ENCODE data around the gene CFAP61. TPM values are rescaled to one million over a fixed set of nuclear protein-coding genes. Genes with fewer than 3 reads are reported as not detected.

CFAP61 gene
- total and polyA plus RNA-seq, 10 donors = 0.06 to 0.17 TPM; not detected in 8

GRCh38 chr20:20407891-20408805 lies 355.8 kb downstream of the CFAP61 start:
- no peak overlapping the region for H3K27ac ChIP-seq
- no peaks in the 10 kb centered on the region for H3K4me1 ChIP-seq
- no peak for DNase-seq
- intact Hi-C loops (cut with DNase I; ENCODE audit: low total_unique reads) = no loop called here
- no peak overlapping the region for H3K4me3 ChIP-seq
- peaks cover 0 to 81% (median 8%) of the 10 kb centered on the region in 6 donors for H3K36me3 ChIP-seq
- no peaks in the 10 kb centered on the region for H3K27me3 ChIP-seq (replicated peaks in 1 of 7)
- WGBS, 5 donors = 73 to 81% (median 77%) methylated on average over 6 of the region's 6 CpGs
- H3K9me3 ChIP-seq = no peaks in the 10 kb centered on the region
- TF ChIP-seq POLR2AphosphoS5 (IDR thresholded peaks at IDR 0.05) = no peak
- no peak for TF ChIP-seq POLR2A (IDR thresholded peaks at IDR 0.05)
- no peak for TF ChIP-seq CTCF (IDR thresholded peaks at IDR 0.05 in 8 of 11, conservative IDR thresholded peaks at IDR 0.05 in 3 of 11)

- Histone ChIP-seq H3K9me3 (no peaks in the 10 kb centered on the region), H3K27me3 (replicated peaks in 1 of 7) (no peaks in the 10 kb centered on the region), H3K4me1 (no peaks in the 10 kb centered on the region), H3K4me3 (no peak overlapping the region), H3K36me3 (peaks cover 0 to 69% (median 8%) of the 10 kb centered on the region in 6 donors), H3K27ac (no peak overlapping the region)
- WGBS, 5 donors = 95 to 98% (median 97%) methylated on average over 3 to 4 of the region's 4 CpGs
- intact Hi-C loops (cut with DNase I; ENCODE audit: low total_unique reads) = no loop called here
- DNase-seq = no peak
- TF ChIP-seq POLR2A (IDR thresholded peaks at IDR 0.05) = no peak
- no peak for TF ChIP-seq POLR2AphosphoS5 (IDR thresholded peaks at IDR 0.05)
- TF ChIP-seq CTCF (IDR thresholded peaks at IDR 0.05 in 8 of 11, conservative IDR thresholded peaks at IDR 0.05 in 3 of 11) = no peak
Observed at GRCh38 chr20:20409331-20409730, 357.0 kb downstream of the CFAP61 start.

Small RNA genes within 50 kb of the gene (small RNA-seq; reads per million reads assigned to genes)
- 0 reads per million in 4 donors for gene RN7SL690P

Other genes starting within 250 kb of the CFAP61 start
- 10 to 100 TPM; 19.3 to 44.6 (median 30.8) TPM for gene NAA20, start 35.2 kb upstream of the CFAP61 start, total RNA-seq
- gene NAA20, start 35.2 kb upstream of the CFAP61 start, polyA plus RNA-seq = 10 to 100 TPM; 53.2 to 68.4 (median 61.8) TPM
- gene CRNKL1, start 66 bp upstream of the CFAP61 start, total RNA-seq = 10 to 100 TPM; 20.9 to 24.7 (median 23.8) TPM
- gene CRNKL1, start 66 bp upstream of the CFAP61 start, polyA plus RNA-seq = 10 to 100 TPM; 14.2 to 21.3 (median 16.7) TPM